Activated CD4-positive, alpha-beta T cell treated with anti-CD3 and anti-CD28 coated beads, Interleukin-2, amount 50 U/mL, for 1 hour (primary cell): ENCODE measurements around the gene CD4.

ENCODE experiments used
- DNase-seq: peaks from one replicate; pipeline ENCODE4 v3.0.0-alpha.2; 2020

The CD4 gene

GRCh38 chr12:6765634-6766581, 23.4 kb upstream of the CD4 start, which contains the start of gene PTMS:
PTMS (plus strand) TSS chr12:6766363; CDS start chr12:6766706, 343 bp downstream.
- no peak for DNase-seq

DNA sequence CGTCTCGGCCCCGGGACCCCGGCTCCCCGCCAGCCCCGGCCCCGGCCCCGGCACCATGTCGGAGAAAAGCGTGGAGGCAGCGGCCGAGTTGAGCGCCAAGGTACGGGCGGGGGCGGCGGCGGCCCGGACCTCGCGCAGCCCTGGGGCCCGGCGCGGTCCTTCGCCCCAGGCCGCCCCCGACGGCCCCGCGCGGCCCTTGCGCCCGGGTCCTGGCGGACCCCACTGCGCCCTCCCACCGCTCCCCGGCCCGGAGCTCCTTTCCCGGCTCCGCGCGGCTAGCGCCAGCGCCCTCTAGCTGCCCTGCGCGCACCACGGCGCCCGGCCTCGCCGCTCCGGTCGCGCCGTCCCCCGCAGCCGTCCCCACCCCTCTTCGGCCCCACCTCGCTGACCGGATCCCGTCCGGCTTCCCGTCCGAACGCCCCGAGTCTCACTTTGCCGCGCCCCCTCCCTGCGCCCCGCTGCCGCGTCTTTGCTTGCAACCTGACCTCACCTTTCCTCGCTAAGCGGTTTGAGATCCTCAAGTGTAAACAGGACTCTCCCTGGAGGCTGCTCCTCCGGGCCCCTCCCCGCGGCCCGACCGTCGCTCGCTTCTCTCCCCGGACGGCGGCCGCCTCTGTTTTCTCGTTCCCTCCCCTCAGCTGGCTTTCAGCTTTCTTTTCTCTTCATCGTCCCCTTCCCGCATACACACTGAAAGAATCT, 22.5 kb upstream of the CD4 start:
- peak; percentile 47 for DNase-seq

DNA sequence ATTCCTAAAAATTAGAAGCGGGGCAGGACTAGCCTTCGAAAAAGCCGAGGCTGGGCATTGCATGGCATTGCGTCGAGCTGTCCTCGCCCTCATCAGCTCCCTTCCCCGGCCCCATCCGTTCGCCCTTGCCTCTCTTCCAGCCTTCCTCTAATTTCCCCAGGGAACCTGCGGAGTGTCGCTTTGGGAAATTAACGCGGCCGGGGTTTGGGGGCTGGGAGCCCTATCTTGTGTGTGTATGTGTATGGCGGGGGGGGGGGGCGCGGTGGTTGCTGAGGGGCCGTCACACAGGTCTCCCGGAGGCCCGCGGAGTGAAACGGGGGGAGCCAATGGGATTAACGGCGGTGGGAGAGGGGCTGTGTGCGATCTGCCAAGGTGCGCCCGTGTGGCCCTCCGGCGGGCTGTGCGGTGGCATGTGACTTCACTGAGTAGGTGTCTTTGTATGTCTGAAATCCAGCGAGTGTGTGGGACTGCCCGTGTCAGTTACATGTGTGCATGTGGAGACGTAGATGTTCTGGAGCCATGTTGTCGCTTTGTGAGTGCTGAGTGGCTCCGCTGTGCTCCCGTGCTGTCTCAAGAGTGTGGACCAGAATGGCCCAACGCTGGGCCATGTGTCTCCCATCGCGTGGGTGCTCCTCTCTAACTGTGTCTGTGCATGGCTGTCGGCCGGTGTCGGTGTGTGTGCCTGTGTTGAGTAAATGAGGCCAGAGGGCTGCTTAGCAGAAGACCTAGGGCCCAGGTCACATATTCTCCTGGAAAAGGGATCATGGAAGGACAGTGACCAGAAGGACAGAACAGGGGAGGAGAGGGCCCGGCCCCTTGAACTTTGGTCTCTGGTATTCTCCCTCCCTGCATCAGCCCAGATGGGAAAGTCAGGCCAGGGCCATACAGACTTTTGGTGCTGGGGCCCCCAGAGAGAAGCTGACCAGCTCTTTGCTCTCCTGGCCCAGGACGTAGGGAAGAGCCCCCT, 21.7 kb upstream of the CD4 start:
- no peak for DNase-seq

GRCh38 chr12:6768437-6768914, 20.9 kb upstream of the CD4 start:
- no peak for DNase-seq

DNA sequence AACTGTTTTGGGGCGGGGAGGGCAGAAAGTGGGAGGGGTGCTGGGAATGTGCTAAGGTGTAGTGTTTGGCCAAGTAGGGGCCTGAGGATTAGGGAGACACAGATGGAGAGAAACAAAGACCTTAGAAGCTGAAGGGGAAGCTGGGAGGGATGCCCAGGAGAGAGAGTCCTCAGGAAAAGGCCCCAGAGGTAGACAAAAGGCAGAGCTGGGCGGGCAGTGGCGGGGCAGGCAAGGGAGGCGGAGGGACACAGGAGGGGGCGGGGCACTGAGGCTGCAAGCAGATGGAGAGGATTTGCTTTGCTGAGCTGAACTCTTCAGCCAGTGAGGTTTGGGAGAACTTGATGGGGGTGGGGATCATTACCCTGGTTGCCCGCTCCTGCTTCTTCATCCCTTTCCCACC, 20.3 kb upstream of the CD4 start:
- no peak for DNase-seq

DNA sequence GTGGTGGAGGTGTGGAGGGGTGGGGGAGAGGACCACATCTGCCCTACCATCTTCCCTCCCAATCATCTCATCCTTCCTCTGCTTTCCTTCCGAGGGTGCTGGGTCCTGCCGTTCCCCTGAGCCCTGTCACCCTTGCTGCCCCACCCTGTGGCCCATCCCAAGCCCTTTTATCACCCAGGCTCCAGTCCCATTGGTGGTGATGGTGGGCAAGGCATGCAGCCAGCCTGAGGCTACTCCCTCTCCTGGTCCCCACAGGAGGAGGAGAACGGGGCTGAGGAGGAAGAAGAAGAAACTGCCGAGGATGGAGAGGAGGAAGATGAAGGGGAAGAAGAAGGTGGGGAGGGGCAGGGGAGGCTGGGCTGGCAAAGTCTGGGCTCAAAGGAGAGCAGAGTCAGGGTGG, 19.7 kb upstream of the CD4 start:
- DNase-seq: no peak

DNA sequence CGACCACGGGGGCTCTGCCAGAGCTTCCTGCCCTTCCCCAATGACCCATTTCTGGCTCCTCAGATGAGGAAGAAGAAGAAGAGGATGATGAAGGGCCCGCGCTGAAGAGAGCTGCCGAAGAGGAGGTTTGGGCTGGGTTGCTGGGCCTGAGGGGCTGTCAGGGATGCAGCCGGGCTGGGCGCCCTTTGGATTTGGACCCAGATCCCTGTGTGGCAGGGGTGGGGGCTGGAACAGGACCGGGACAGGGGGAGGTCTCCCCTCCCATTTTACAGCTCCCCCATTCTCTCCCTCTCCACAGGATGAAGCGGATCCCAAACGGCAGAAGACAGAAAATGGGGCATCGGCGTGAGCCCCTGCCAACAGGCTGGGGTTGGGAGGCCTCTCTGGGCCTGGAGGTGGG, 19.2 kb upstream of the CD4 start:
- DNase-seq: no peak

- no peak for DNase-seq
These were observed 18.7 kb upstream of the CD4 start for GRCh38 chr12:6770600-6770999.

DNA sequence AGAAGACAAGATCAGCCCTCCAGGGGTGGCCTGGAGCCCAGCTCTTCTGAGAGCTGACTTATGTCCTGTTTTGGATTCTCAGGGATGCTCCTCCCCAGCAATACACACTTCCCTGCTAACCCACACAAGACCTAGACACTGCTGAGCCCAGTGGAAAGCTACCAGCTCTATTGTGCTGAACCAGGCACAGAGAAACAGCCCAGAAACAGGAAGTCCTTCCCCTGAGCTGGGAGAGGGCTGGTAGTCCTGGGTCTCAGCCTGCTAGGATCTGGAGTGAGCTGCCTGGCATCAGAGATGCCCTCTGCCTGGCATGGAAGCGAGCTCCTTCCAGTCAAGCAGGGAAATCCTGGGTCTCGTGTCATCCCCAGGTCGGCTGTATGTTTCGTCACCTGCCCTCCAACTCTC, 18.2 kb upstream of the CD4 start:
- no peak for DNase-seq

DNA sequence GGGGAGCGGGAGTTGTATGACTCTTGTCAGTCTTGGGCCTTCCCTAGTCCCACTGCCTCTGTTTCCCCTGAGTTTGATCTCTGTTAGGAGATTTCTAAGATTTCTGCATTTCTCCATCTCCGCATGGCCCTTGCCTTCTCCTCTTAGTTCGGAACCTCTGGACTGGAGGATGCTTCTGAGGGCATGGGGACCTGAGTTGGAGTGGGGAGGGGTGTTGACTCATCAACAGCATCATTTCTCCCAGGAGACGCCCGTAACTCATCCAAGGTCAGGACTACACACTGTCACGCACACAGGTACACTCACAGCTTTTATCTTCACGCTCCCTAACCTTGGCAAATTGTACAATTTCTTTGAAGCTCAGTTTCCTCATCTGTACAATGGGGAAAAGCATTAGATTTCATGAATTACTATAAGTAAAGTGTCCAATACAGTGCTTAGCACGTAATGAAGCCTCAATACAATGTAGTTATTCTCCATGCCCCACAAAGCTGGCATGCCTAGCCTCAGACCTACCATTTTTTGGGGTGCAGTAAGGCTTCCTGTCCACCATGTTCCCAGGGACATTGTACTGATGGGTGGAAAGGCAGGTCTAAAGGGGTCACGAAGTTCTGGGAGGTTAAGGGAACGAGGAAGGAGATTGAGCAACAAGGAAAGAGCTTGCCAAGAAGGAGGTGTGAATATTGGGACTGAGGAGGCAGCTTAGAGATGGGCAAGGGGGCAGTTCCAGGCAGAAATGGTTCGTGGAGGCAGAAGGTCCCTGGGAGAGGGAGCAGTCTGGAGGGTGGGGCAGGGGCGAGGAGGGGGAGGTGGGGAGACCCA, 17.6 kb upstream of the CD4 start:
- DNase-seq: no peak

DNA sequence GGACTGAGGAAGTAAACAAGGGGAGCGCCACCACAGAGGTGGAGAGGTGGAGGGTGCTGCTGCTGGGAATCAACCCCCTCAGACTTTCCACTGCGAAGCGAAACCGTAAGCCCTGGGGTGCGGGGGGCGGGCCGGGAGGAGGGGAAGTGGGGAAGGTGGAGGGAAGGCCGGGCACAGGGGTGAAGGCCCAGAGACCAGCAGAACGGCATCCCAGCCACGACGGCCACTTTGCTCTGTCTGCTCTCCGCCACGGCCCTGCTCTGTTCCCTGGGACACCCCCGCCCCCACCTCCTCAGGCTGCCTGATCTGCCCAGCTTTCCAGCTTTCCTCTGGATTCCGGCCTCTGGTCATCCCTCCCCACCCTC, 17.0 kb upstream of the CD4 start, which contains the start of gene LAG3:
TSS of gene LAG3 (plus strand) at position 190 of the 365 bp plus-strand sequence. CDS start 333 bp downstream, outside the sequence.
- DNase-seq: peak; percentile 46

GRCh38 chr12:6772726-6773589, 16.4 kb upstream of the CD4 start:
- no peak for DNase-seq

DNA sequence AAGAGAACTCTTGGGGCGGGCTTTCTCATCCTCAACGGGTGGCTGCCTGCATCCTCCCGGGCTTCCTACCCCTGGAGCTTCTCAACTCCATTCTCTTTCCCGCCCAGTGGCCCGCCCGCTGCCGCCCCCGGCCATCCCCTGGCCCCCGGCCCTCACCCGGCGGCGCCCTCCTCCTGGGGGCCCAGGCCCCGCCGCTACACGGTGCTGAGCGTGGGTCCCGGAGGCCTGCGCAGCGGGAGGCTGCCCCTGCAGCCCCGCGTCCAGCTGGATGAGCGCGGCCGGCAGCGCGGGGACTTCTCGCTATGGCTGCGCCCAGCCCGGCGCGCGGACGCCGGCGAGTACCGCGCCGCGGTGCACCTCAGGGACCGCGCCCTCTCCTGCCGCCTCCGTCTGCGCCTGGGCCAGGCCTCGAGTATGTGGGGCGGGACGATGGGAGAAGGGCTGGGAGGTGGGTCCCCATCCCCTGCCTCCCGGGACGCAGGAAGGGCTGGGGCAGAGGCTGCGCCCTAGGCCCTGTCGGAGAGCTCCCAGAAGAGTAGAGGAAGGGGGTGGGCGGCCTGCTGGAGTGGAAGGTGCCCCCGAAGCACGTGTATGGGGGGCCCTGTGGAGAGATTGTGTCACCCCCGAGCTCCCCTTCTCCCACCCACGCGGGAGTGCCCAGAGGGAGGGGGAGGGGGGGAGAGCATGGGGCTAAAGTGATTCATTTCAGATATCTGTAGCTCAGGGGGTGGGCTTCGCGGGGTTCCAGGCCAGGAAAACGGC, 15.6 kb upstream of the CD4 start:
- no peak for DNase-seq

GRCh38 chr12:6774499-6775062, 14.7 kb upstream of the CD4 start:
- no peak for DNase-seq

DNA sequence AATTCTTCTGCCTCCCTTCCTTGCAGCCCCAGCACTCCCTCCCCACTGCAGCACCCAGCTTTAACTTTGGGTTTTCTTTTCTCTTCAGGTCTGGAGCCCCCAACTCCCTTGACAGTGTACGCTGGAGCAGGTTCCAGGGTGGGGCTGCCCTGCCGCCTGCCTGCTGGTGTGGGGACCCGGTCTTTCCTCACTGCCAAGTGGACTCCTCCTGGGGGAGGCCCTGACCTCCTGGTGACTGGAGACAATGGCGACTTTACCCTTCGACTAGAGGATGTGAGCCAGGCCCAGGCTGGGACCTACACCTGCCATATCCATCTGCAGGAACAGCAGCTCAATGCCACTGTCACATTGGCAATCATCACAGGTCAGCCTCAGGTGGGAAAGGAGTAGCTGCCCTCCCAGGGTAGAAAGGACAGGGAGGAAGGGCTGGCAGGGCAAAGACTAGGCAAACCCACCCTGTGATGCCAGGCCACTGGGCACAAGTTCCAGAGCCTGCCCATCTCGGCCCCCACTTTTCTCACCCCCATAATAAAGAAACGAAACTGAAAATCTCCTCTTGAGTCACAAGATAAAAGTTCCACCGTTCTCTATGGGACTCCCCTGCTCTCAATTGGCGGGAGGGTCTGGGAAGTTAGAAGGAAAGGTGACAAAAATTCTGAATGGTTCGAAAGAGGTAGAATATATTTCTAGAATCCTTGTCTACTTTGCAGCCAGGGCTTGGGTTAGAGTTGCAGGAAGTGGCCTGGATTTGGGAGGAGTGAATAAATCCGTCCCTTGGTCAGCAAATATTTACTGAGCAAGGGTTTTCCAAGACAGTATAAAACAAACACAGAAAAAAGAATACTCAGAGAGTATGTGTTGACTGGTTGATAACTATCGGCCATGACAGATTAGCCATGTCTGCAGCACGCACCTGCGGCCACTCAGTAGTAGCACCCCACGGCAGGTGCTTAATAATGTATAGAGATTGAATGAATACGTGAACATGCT, 13.8 kb upstream of the CD4 start:
- no peak for DNase-seq

DNA sequence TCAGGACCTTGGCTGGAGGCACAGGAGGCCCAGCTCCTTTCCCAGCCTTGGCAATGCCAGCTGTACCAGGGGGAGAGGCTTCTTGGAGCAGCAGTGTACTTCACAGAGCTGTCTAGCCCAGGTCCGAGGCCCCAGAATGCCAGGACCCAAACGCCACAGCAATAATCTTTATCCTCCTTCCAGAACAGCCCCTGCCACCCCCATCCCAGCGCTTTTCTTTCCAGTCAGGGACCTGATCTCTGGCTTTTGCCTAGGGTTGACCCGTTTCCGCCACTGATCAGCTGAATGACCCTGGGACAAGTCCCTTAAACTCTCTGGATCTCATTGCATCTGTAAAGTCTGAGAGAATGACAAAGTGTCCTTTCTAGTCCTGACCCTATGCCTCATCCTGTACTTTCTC, 11.9 kb upstream of the CD4 start:
- DNase-seq: no peak

- DNase-seq: no peak
These were observed 11.1 kb upstream of the CD4 start for GRCh38 chr12:6778217-6778573.
